LoVo (cell line): ENCODE results near the gene HDAC11.
"Not testable (repeated sequence)": the region's sequence is repeated elsewhere in the genome, so short reads cannot be mapped to it uniquely, and the experiment has no call there.

Source experiments
- DNase-seq: peaks from one replicate; pipeline ENCODE4 v3.0.0-alpha.2; 2016; ENCODE audit warnings: low spot score

The HDAC11 gene

GRCh38 chr3:13507570-13508339 is 27.6 kb downstream of the HDAC11 start:
- no peak for DNase-seq

GRCh38 chr3:13508496-13508895 is 28.4 kb downstream of the HDAC11 start:
- no peak for DNase-seq

GRCh38 chr3:13509059-13509815 is 29.1 kb downstream of the HDAC11 start:
- no peak for DNase-seq

- no peak for DNase-seq
Measured at GRCh38 chr3:13509816-13510192, 29.7 kb downstream of the HDAC11 start.

GRCh38 chr3:13512451-13512850 is 32.3 kb downstream of the HDAC11 start:
- DNase-seq: no peak

- no peak for DNase-seq
Measured at GRCh38 chr3:13513051-13513912, 33.2 kb downstream of the HDAC11 start.

GRCh38 chr3:13513913-13514517 is 33.9 kb downstream of the HDAC11 start:
- DNase-seq: no peak

GRCh38 chr3:13514639-13515435 is 34.7 kb downstream of the HDAC11 start:
- DNase-seq: no peak

GRCh38 chr3:13515786-13516759 is 36.0 kb downstream of the HDAC11 start:
- no peak for DNase-seq

- DNase-seq: no peak
Measured at GRCh38 chr3:13516760-13517135, 36.6 kb downstream of the HDAC11 start.

GRCh38 chr3:13517253-13517977 is 37.3 kb downstream of the HDAC11 start:
- no peak for DNase-seq

- DNase-seq: no peak
Measured at GRCh38 chr3:13518516-13518953, 38.4 kb downstream of the HDAC11 start.

- no peak for DNase-seq
Measured at GRCh38 chr3:13519006-13519791, 39.1 kb downstream of the HDAC11 start.

GRCh38 chr3:13520326-13520880 is 40.3 kb downstream of the HDAC11 start:
- no peak for DNase-seq

- DNase-seq: no peak
Measured at GRCh38 chr3:13521309-13521708, 41.2 kb downstream of the HDAC11 start.

GRCh38 chr3:13521749-13522148 is 41.6 kb downstream of the HDAC11 start:
- not testable (repeated sequence) for DNase-seq

- no peak for DNase-seq
Measured at GRCh38 chr3:13522236-13522635, 42.1 kb downstream of the HDAC11 start.

- DNase-seq: no peak
Measured at GRCh38 chr3:13524979-13525669, 45.0 kb downstream of the HDAC11 start.
